SU-DHL-6 (cell line): ENCODE results near the gene KCNA1.

Experiments used
- H2AFZ ChIP-seq: fragments of 200-600 bp; sonication (generic); 2 replicates; pipeline ENCODE4 v1.6.1; 2014; ENCODE audit warnings: low read depth, mild to moderate bottlenecking, moderate library complexity, mixed read lengths, antibody characterized with exemption, low read length; ENCODE audit not compliant: severe bottlenecking
- H3F3A ChIP-seq: fragments of 200-600 bp; shearing (Covaris generic); 2 replicates; pipeline ENCODE4 v1.6.0; 2016; ENCODE audit warnings: antibody characterized with exemption, mild to moderate bottlenecking; ENCODE audit not compliant: insufficient read depth
- H3K27ac ChIP-seq: fragments of 200-600 bp; sonication (generic); 2 replicates; pipeline ENCODE4 v1.5.1; 2016; ENCODE audit warnings: low read depth, mild to moderate bottlenecking, low read length, moderate library complexity, mixed read lengths
- H3K27me3 ChIP-seq: fragments of 200-600 bp; sonication (generic), shearing (Covaris generic); 2 replicates; pipeline ENCODE4 v1.6.0; 2014; ENCODE audit warnings: mild to moderate bottlenecking, low read length
- H3K36me3 ChIP-seq: fragments of 200-600 bp; sonication (generic); 2 replicates; pipeline ENCODE4 v1.6.1; 2014; ENCODE audit warnings: mild to moderate bottlenecking, low read length, mixed read lengths
- H3K4me2 ChIP-seq: fragments of 300-600, 200-600 bp; shearing (Covaris generic), sonication (generic); 2 replicates; pipeline ENCODE4 v1.6.0; 2014; ENCODE audit warnings: low read length, low read depth, mild to moderate bottlenecking; ENCODE audit not compliant: poor library complexity, severe bottlenecking
- H3K4me3 ChIP-seq: fragments of 200-600 bp; sonication (generic); 2 replicates; pipeline ENCODE4 v1.5.1; 2014; ENCODE audit warnings: antibody characterized with exemption, low read length, mild to moderate bottlenecking, mixed read lengths; ENCODE audit not compliant: insufficient read depth, poor library complexity, severe bottlenecking
- H3K79me2 ChIP-seq: fragments of 200-600 bp; sonication (generic); 2 replicates; pipeline ENCODE4 v1.6.1; 2014; ENCODE audit warnings: mild to moderate bottlenecking, low read length, moderate library complexity; ENCODE audit not compliant: insufficient read depth
- H3K9ac ChIP-seq: fragments of 200-600 bp; sonication (generic); 2 replicates; pipeline ENCODE4 v1.7.0; 2014; ENCODE audit warnings: mild to moderate bottlenecking, low read length
- H3K9me2 ChIP-seq: fragments of 200-600 bp; sonication (generic); replicated peaks from 2 replicates; pipeline ENCODE4 v1.6.1; 2014; ENCODE audit warnings: low read length; ENCODE audit not compliant: insufficient read depth
- H3K9me3 ChIP-seq: fragments of 200-600 bp; sonication (generic); 2 replicates; pipeline ENCODE4 v1.6.1; 2014; ENCODE audit warnings: low read length, mixed read lengths; ENCODE audit not compliant: insufficient read depth
- H4K20me1 ChIP-seq: fragments of 200-600 bp; sonication (generic); 2 replicates; pipeline ENCODE4 v1.6.1; 2014; ENCODE audit warnings: low read depth, mild to moderate bottlenecking, antibody characterized with exemption, low read length, moderate library complexity, mixed read lengths
- CTCF ChIP-seq: fragments of 200-600 bp; sonication (generic); IDR thresholded peaks from one replicate; pipeline ENCODE4 v1.5.1; 2017; ENCODE audit warnings: antibody characterized with exemption, mild to moderate bottlenecking, low read length, moderate library complexity; ENCODE audit not compliant: insufficient read depth, poor library complexity, severe bottlenecking
- EZH2phosphoT487 ChIP-seq: fragments of 200-600 bp; sonication (generic), shearing (Covaris generic); conservative IDR thresholded peaks from 2 replicates; pipeline ENCODE4 v1.6.1; 2018; ENCODE audit warnings: mild to moderate bottlenecking, antibody characterized with exemption, low read length, moderate library complexity, mixed read lengths

KCNA1 gene

GRCh38 chr12:4910502-4911315, 1.0 kb downstream of the KCNA1 start:
- no peaks in the 10 kb centered on the region for H3F3A ChIP-seq
- no peaks in the 10 kb centered on the region for H3K9me3 ChIP-seq
- no peaks in the 10 kb centered on the region for H3K27me3 ChIP-seq
- no peak overlapping the region for H3K4me2 ChIP-seq
- H3K9me2 ChIP-seq = no peaks in the 10 kb centered on the region
- no peak overlapping the region for H2AFZ ChIP-seq
- H3K36me3 ChIP-seq = no peaks in the 10 kb centered on the region
- no peaks in the 10 kb centered on the region for H4K20me1 ChIP-seq
- no peaks in the 10 kb centered on the region for H3K79me2 ChIP-seq
- no peak overlapping the region for H3K27ac ChIP-seq
- no peak for TF ChIP-seq EZH2phosphoT487
- H3K4me3 ChIP-seq = no peak overlapping the region
- H3K9ac ChIP-seq = no peak overlapping the region

- Histone ChIP-seq H3K27ac (no peak overlapping the region), H3K4me3 (no peak overlapping the region), H3K9ac (no peak overlapping the region), H3K4me2 (no peak overlapping the region), H3K79me2 (no peaks in the 10 kb centered on the region), H4K20me1 (no peaks in the 10 kb centered on the region), H3F3A (no peaks in the 10 kb centered on the region), H3K9me2 (no peaks in the 10 kb centered on the region), H3K9me3 (no peaks in the 10 kb centered on the region), H2AFZ (no peak overlapping the region), H3K36me3 (no peaks in the 10 kb centered on the region), H3K27me3 (no peaks in the 10 kb centered on the region)
- TF ChIP-seq CTCF (no peak), EZH2phosphoT487 (no peak)
Measured at GRCh38 chr12:4911316-4911994, 1.8 kb downstream of the KCNA1 start.

- TF ChIP-seq EZH2phosphoT487 = no peak
- no peak for TF ChIP-seq CTCF
- Histone ChIP-seq H3K79me2 (no peaks in the 10 kb centered on the region), H2AFZ (no peak overlapping the region), H3K27me3 (no peaks in the 10 kb centered on the region), H3K9ac (no peak overlapping the region), H3F3A (no peaks in the 10 kb centered on the region), H3K9me3 (no peaks in the 10 kb centered on the region), H3K27ac (no peak overlapping the region), H4K20me1 (no peaks in the 10 kb centered on the region), H3K9me2 (no peaks in the 10 kb centered on the region), H3K4me2 (no peak overlapping the region), H3K36me3 (no peaks in the 10 kb centered on the region), H3K4me3 (no peak overlapping the region)
Measured at GRCh38 chr12:4914720-4915119, 5.0 kb downstream of the KCNA1 start.

GRCh38 chr12:4915752-4916151, 6.0 kb downstream of the KCNA1 start:
- no peaks in the 10 kb centered on the region for H3K27me3 ChIP-seq
- H3K27ac ChIP-seq = no peak overlapping the region
- H3K9ac ChIP-seq = no peak overlapping the region
- no peak overlapping the region for H2AFZ ChIP-seq
- H3K4me2 ChIP-seq = no peak overlapping the region
- no peaks in the 10 kb centered on the region for H3F3A ChIP-seq
- TF ChIP-seq EZH2phosphoT487 = no peak
- TF ChIP-seq CTCF = no peak
- no peaks in the 10 kb centered on the region for H4K20me1 ChIP-seq
- no peaks in the 10 kb centered on the region for H3K9me3 ChIP-seq
- no peaks in the 10 kb centered on the region for H3K79me2 ChIP-seq
- no peak overlapping the region for H3K4me3 ChIP-seq
- H3K9me2 ChIP-seq = no peaks in the 10 kb centered on the region
- no peaks in the 10 kb centered on the region for H3K36me3 ChIP-seq
